Mucosa of descending colon (tissue), 3 donors: ENCODE data around the gene PROM1. TPM values are rescaled to one million over a fixed set of nuclear protein-coding genes. Genes with fewer than 3 reads are reported as not detected.
A peak's percentile ranks its signal among the peaks of the same experiment; 100 is the strongest.

ENCODE experiments used
- ATAC-seq: fragments of 200-7000 bp; cut with Tn5 transposase; one replicate; pipeline ENCODE4 v1.9.1; 2020; ENCODE audit warnings: mild to moderate bottlenecking, moderate library complexity
- DNase-seq, 3 donors: peaks; one replicate each; pipeline ENCODE4 v3.0.0-alpha.2; 2020
- H3K36me3 ChIP-seq: fragments of 200-600 bp; one replicate; pipeline ENCODE4 v1.8.0; 2021; ENCODE audit warnings: low read depth, mild to moderate bottlenecking
- H3K4me1 ChIP-seq: fragments of 200-600 bp; one replicate; pipeline ENCODE4 v1.8.0; 2021; ENCODE audit warnings: low read depth, mild to moderate bottlenecking
- H3K4me3 ChIP-seq: fragments of 200-600 bp; one replicate; pipeline ENCODE4 v1.8.0; 2021; ENCODE audit warnings: mild to moderate bottlenecking
- H3K9me3 ChIP-seq: fragments of 200-600 bp; one replicate; pipeline ENCODE4 v1.8.0; 2021; ENCODE audit warnings: mild to moderate bottlenecking
- CTCF ChIP-seq: fragments of 200-600 bp; IDR thresholded peaks from one replicate; pipeline ENCODE4 v1.8.0; 2022; ENCODE audit warnings: antibody characterized with exemption, mild to moderate bottlenecking
- intact Hi-C, 2 donors: fragments of 100-400 bp; cut with DNase I in 1 of 2; cut with micrococcal nuclease in 1 of 2; formaldehyde crosslinking; loops; one replicate each; pipeline versions ENCODE4 v1.11.0 to v1.11.1; 2022; cut with DNase I, micrococcal nuclease
- total RNA-seq, 3 donors: library from RNA; stranded (reverse); fragmentation: NEBNext Ultra II Directional in 2 of 3; extraction: Animal tissue kit (Norgen Biotek cat#: 25700) in 2 of 3; gene quantifications; one replicate each; pipeline versions ENCODE4 v1.2.1 to v1.2.4, GENCODE V29; 2021 to 2023
- donor health status: DM: no; HTN: no; CAD: no; lungs with moderate emphysema.
- donor health status: DM: no; HTN: no; CAD: no.
- donor health status: DM: no; HTN: yes; CAD: no.

PROM1 gene
- total RNA-seq, 3 donors from 2014 or later = 52.0 to 136 (median 69.6) TPM

- ATAC-seq (peak; percentile 92), DNase-seq (peak in 2 of 3 donors; percentile 57 to 71)
- intact Hi-C loops = no loop called here
- no peak for TF ChIP-seq CTCF
- no peaks in the 10 kb centered on the region for H3K36me3 ChIP-seq
- no peak overlapping the region for H3K4me3 ChIP-seq
- no peaks in the 10 kb centered on the region for H3K9me3 ChIP-seq
- H3K4me1 ChIP-seq = no peaks in the 10 kb centered on the region
These were observed 165.2 kb downstream of the PROM1 start for GRCh38 chr4:15918484-15919129.

Other genes starting within 250 kb of the PROM1 start
- gene FGFBP1, start 145.3 kb downstream of the PROM1 start, total RNA-seq = 10 to 100 TPM; 10.8 to 39.4 (median 34.7) TPM
- 1 to 10 TPM in 1 of 3 donors, not detected in 2; 4.0 TPM for gene FGFBP2, start 120.8 kb downstream of the PROM1 start, total RNA-seq
- 10 to 100 TPM; 38.2 to 62.6 (median 38.8) TPM for gene TAPT1, start 142.4 kb upstream of the PROM1 start, total RNA-seq